GM19438 (cell line): Measurements from ENCODE around the gene EBF3.
"Not testable (repeated sequence)": the region's sequence is repeated elsewhere in the genome, so short reads cannot be mapped to it uniquely, and the experiment has no call there.

Experiments
- ATAC-seq: cut with Tn5 transposase; IDR thresholded peaks from one replicate; pipeline ENCODE4 v1.9.1; 2021; ENCODE audit warnings: low read depth; ENCODE audit not compliant: unreplicated experiment

The EBF3 gene

DNA sequence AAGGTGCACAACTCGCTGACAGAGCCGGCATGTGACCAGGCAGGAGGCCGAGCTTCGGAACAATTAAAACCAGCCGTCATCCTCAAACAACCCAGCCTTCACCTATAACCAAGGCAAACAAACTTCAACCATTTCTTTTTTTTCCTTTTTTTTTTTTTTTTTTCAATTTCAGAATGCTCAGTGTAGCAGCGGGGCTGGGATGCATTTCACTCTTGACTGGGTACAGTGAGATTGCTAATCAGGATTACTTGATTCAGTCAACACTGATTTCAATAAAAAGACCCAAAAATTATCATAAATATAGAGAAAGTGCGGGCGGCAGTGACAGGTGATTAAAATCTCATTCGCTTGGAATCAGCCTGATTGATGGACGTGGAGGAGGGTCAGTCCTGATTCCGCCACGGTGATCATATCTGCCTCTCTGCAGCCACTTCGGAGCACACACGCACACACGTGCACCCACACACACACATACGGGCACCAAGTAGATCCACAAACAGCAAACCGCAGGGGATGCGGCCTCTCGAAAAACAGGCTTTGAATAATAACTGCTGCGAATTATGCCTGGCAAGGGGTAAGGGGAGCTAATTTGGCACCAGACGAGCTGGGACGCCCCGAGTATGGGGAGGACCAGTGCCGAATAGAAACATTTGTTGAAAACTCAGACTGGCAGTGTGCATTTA, 31.2 kb downstream of the EBF3 start:
- no peak for ATAC-seq

DNA sequence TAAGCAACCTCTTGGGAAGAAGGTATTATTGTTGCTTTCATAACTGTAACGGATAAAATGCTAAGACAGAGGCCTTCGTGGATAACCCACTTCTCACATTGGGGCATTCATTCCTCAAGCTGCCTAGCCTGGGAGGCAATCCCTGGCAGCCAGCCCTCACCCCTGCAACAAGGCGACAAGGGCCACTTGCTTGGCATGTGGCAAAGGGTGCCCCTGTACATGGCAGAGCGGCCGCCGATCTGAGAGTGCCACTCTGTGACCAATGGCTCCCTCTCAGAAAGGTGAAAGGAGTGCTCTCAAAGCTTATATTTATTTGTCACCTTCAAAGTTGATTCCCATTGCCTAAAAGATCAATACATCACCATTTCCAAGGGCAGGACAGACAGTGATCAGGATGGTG, 31.9 kb downstream of the EBF3 start:
- no peak for ATAC-seq

DNA sequence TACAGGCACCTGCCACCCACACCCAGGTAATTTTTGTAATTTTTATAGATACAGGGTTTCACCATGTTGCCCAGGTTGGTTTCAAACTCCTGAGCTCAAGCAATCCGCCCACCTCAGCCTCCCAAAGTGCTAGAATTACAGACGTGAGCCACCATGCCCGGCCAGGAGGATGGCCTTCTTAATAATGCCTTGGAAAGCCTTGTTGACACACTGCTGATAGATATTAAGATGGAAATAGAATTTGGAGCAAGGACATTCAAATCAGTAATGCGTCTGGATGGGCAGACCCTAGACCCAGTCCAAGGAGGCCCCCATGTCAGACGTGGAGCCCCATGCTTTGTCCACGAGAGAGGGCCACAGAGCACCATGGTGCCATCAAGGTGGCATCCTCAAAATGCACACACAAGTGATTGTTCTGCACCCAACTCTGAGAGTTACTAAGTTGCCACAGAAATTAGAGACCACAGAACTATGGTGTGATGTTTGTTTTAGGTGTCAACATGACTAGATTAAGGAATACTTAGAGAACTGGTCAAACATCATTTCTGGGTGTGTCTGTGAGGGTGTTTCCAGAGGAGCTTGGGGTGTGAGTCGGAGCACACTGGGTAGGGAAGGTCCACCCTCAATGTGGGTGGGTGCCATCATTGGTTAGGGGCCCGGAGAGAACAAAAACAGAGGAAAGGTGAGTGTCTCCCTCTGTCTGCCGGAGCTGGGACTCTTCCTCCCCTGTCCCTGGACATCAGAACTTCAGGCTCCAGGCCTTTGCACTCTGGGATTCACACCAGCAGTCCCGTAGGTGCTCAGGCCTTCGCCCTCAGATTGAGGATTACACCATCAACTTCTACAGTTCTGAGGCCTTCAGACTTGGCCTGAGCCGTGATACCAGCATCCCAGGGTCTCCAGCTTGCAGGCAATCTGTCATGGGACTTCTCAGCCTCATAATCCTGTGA, 34.5 kb downstream of the EBF3 start:
- no peak for ATAC-seq

DNA sequence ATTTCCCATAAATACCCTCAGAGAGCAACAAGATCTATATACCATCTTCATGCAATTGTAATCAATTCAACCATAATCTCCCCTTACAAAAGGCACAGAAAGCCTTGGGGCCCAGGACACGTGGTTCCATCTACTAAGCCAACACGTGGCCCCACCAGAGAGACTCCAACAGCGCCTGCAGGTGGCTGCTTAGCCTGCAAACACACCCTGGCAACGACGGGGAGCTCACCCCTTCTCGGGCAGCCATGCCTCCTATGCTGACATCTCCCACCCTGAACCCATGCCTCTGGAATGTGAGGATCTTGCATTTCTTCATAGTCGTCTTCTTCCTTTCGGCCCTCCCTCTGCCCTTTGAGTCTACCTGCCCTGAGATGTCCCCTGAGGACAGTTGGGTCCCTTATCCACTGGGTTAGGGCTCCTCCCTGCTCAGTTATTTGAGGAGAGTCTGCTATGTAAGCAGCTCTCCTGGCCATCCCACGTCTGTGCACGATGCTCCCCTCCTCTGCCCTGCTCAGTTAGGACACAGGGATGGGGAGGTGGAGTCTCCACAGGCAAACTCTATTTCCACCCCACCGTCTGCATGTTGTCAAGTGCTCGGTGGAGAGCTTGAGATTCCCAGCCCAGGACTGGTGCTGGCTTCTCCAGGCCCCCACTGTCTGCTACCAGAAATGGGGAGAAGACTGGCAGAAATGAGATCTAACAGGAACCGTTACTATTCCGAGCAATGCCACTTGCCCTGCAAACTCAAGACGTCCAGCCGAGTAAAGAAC, 36.5 kb downstream of the EBF3 start:
- no peak for ATAC-seq

DNA sequence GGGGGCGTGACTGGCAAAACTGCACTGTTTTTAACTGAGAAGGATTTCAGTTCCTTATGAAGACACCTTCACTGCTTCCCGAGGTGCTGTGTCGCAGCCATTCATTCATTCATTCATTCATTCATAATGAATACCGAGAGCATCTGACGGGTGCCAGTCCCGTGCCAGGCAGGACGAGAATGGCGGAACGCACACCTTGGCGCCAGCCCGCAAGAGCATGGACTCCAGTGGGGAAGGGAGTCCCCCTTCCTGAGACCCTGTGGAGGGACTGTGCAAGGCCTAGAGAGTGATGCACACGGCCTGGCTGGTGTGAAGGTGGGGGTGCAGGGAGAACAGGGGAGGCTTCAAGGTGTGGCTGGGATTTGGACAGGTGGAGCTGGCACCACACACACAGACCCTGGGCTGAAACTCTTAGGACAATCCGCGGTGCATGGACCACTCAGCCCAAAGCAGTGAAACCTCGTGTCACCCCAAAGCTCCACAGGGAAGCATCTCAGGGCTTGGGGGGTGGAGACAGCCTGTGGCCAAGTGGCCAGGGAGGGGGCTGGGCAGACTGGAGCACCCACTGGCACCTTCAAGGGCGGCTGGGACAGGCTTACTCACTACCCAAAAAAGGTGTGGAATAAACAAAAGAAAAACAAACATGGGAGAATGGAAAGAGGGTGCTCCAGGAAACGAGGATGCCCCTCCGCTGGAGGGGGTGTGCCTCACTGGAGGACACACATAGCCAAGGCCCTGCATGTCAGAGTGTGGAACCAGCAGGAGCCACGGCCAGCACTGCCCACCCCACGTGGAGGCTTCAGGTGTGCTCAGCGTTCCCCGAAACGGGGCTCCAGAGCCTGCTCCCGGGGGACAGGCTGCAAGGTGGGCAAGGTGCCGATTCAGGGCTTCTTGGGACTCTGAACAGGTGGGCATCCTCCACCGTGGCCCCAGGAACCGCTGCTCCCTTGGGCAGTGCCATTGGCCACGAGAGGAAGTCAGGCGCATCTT, 37.7 kb downstream of the EBF3 start:
- ATAC-seq = no peak

DNA sequence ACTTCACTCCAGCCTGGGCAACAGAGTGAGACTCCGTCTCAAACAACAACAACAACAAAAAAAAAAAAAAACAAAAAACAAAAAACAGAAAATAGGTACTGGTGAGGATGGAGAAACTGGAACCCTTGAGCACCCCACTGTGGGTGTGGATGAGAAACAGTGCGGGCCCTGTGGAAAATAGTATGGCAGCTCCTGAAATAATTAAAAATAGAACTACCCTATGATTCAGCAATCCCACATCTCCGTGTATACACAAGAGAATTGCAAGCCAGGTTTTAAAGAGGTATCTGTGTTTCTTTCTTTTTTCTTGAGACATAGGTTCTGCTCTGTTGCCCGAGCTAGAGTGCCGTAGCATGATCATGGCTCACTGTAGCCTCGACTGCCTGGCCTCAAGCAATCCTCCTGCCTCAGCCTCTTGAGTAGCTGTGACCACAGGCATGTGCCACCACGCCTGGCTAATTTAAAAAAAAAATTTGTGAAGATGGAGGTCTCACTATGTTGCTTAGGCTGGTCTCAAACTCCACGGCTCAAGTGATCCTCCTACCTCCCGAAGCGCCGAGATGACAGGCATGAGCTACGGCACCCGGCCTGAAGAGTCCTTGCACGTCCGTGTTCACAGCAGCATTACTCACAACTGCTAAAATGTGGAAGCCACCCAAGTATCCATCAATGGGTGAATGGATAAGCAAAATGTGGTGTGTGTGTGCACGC, 39.5 kb downstream of the EBF3 start:
- no peak for ATAC-seq

DNA sequence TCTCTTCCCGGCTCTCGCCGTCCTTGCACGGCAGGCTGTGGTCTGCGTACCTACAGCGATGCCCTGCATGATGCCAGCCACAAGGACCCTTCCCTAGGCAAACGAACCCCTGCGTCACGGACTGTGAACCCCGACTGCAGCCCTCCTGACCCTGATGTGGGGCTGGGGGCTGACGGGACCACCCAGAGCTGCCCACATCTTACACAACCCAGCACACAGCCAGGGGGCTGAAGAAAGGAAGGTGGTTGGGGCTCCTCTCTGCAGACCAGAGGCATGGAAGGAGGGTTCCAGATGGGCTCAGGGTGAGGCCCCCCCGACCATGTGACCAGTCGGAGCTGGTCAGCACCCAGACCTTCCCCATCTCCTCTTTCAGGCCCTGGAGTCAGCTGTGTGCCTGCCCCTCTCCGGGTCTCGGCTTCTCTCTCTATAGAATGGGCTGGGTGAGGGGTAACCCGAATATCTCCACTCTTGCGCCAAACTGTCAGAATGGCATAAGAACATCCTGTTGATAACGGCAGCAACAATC, 41.4 kb downstream of the EBF3 start:
- ATAC-seq = no peak

DNA sequence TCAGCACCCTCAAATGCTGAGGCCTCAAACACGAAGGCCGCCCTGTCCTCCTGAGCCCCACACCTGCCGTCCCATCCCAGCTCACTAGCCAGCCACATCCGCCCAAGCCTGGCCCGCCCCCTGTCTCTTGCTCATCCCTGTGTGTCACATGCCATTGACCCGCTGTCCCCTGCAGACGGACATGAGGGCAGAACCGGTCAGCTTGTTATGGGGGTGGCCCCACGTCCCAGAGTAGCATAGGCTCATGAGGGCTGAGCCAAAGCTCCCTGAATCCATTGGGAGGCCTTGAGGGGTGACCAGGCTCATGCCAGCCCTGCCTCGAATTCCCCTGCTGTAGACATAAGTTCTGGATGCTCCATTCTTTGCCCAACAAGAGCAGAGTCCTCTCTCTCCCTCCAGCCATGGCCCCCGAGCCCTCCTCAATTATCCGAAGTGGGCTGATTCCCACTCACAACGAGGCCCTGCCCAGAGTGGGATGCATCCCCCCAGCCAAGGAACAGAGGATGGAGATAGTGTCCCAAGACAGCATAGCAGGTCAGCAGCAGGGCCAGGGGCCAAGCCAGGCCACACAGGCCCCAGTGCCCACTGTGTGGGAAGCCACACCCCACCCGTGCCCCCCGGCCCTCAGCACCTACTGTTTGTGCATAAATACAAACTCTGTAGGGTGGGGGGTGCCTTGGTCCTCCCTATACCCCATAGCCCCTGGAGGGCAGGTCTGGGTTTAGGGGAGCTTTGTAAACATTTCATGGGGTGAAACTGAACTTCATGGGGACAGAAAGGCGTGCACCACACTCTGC, 42.1 kb downstream of the EBF3 start:
- ATAC-seq = no peak

DNA sequence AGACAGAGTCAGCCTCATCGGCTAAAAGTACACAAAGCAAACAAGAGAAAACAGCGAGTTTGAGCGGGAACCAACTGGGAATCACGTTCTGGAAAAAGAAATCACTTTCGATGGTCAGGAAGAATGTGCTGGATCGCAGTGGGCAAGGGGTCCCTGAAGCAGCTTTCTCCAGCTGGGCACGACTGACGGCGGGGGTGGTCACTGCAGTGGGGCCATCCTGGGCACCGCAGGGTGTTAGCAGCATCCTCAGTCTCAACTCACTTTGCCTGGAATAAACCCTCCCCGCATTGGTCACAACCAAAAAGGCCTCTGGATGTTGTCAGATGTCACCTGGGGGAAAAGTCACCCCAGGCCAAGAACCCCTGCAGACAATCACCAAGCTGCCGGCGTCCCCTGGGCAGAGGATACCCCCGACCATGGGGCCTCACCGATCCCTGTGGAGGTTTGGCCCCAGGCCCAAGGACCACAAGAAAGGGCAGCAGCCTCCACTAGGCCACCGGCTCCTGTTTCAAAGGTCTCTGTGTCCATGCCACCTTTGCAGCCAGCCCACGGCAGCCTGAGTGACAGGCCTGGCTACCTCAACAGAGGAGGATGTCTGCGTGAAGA, 42.9 kb downstream of the EBF3 start:
- ATAC-seq = no peak

DNA sequence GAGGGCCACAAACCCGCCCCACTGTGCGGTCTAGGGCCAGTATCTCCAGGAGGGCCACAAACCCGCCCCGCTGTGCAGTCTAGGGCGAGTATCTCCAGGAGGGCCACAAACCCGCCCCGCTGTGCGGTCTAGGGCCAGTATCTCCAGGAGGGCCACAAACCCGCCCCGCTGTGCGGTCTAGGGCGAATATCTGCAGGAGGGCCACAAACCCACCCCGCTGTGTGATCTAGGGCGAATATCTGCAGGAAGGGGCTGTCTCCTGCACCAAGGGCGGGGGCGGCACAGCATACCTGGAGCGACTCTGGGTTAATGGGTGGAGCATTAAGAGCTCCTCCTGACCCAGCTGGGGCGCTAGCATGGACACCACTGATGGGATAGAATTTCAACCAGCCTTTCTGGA, 43.9 kb downstream of the EBF3 start:
- ATAC-seq = not testable (repeated sequence)

DNA sequence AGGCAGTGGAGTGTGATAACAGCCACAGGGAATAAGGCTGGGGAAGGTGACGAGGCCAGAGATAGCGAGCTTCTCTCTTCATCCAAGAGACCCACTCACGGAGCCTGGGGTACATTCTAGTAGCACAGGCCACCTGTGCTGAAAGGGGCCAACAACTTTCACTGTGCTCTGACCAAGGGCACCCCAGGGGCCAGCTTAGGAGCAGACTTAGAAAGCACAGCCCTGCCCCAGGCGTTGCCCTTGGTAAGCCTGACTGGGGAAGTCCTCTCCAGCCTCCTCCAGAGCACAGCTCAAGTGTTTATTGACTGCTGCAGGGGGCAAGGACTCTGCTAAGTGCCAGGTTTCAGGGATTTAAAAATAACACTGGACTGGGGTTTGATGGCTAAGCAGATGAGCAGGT, 44.7 kb downstream of the EBF3 start:
- ATAC-seq = no peak

DNA sequence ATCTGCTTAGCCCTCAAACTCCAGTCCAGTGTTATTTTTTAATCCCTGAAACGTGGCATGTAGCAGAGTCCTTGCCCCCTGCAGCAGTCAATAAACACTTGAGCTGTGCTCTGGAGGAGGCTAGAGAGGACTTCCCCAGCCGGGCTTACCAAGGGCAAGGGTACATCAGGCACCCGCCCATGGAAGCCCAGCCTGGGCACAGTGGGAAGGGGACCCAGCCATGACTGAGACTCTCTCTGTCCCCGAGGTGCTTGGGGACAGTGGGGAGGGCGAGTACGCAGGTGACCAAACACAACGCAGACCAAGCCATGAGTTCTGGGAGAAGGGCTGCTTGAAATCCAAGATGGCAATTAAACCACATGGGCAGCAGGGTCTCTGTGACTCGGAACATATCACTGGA, 45.2 kb downstream of the EBF3 start:
- no peak for ATAC-seq

DNA sequence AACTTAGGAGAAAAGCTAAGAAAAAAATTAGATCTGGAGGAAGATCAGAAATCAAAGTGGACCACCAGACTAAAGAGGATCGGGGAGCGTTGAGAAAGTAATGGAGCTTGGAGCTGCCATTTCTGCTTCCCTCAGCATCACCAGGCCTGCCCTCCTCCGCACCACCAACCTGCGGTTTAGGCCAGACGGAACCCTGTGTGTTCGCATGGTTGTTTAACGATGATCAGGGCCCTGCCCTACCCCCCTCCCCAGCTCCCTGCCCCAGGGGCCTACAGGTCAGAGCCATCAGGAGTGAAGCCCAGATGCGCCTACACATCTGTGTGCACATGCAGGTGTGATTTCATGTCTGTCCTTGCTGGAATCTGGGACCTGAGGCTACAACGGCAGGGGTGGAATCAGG, 45.7 kb downstream of the EBF3 start:
- no peak for ATAC-seq

DNA sequence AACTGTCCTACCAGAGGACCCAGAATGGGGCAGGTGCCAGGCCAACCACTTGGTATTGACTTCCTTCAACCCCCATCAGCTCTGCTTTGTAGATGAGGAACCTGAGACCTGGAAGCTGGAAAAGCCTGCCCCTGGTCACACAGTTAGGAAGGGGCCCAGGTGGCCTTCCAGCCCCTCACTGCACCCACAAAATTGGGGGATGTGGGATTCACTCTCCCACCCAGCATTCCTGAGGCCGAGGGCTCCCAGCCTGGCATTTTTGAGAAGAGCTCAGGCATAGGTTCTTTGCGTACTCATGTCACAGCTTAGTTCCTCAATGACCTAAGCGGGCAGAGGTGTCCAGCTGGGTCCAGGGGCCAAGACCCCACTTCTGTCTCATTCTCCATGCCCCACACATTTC, 46.1 kb downstream of the EBF3 start:
- ATAC-seq = no peak

DNA sequence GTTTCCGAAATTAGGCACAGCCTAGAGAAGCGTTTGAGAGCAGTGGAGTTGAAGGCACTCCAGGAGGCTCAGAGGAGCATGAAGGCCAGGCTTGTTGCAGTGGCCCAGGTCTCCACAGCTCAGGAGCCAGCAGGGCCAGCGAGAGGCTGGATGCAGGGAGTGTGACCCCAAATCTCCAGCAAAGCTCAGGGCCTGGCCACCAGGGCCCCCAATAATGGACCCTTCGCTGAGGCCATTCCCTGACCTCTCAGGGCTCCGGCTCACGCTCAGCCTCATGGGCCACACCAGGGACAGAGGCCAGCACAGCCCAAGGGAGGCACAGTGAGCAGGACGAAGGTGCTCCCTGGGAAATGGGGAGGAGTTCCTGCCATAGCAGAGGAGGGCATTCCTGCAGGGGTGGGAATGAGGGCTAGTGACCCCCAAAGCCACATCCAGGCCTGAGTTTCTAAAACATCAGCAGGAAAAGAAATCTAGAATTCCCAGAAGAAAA, 47.5 kb downstream of the EBF3 start:
- ATAC-seq = no peak

DNA sequence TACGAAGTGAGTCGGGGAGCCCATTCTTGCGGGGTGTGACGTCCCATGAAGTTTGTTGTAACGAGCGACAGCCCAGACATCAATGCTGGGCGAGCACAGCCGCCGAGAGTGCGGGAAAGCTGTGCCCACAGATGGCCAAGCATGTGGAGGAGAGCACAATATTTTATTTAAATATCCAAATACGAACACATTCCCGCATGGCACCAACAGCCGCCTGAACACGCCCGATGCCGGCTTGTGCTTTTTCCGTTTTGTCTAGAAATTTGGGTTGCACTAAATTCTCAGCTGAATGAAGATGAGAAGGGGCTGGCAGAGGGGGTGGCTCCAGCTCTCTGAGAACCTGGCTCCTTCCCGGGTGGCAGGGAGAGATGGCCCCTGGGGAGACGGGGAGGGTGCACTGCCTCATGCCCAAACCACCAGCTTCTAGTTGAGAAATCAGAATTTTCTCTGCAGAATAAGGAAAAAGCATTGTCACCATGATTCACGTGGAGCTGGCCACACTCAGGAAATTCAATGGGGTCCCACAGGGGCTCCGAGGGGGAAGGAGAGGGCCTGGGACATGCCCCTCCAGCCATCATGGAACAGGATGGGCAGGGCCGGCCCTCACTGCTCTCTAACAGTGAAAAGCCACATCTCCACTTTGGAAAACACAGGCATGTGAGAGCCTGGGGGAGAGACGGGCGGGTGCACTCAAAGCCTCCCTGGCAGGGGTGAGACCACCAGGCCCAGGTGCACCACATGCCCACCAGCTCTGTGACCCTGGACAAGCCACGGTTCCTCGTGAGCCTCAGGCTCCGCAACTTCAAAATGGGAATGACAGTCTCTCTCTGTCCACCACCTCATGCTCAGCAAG, 48.3 kb downstream of the EBF3 start:
- no peak for ATAC-seq

DNA sequence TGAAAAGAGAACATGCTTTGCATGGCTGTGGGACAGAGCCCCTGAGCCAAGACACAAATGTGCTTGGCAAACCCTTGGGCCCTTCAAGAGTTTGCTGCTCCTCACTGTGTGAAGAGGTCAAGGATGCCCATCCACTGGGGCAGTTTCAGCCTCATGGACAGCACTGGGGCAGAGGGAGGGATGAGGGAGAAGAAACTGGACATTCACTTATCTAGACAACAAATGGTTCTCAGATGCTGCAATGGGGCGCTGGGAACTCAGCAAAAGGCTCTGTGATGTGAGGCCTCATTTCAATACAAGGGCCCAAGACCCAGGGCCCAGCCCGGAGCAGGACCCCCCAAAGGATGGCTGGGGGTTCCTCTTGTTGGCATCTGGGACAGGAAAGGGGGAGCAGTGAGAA, 49.1 kb downstream of the EBF3 start:
- ATAC-seq = no peak
